GM12864 (cell line): ENCODE data around the gene ZNF12.
"Not testable (repeated sequence)": the region's sequence is repeated elsewhere in the genome, so short reads cannot be mapped to it uniquely, and the experiment has no call there.

Source experiments
- DNase-seq: peaks from one replicate; pipeline ENCODE4 v3.0.0-alpha.2; 2011; ENCODE audit warnings: low read depth
- H3K4me3 ChIP-seq: 2 replicates; pipeline ENCODE4 v1.5.1; 2011; ENCODE audit warnings: mild to moderate bottlenecking, low read depth, low read length, control low read depth
- CTCF ChIP-seq: IDR thresholded peaks from 2 replicates; pipeline ENCODE4 v1.5.1; 2011; ENCODE audit warnings: low read depth, mild to moderate bottlenecking, moderate library complexity, low read length, control low read depth, inconsistent platforms; ENCODE audit errors: missing control alignments

ZNF12 gene

GRCh38 chr7:6725003-6725402 is 18.3 kb upstream of the ZNF12 start:
- peak; percentile 84 for DNase-seq
- no peak for TF ChIP-seq CTCF

GRCh38 chr7:6724351-6724750 is 17.6 kb upstream of the ZNF12 start:
- DNase-seq, H3K4me3 ChIP-seq: not testable (repeated sequence)

More at GRCh38 chr7:6725003-6725402, 18.3 kb upstream of the ZNF12 start:
- no peak overlapping the region for H3K4me3 ChIP-seq

DNA sequence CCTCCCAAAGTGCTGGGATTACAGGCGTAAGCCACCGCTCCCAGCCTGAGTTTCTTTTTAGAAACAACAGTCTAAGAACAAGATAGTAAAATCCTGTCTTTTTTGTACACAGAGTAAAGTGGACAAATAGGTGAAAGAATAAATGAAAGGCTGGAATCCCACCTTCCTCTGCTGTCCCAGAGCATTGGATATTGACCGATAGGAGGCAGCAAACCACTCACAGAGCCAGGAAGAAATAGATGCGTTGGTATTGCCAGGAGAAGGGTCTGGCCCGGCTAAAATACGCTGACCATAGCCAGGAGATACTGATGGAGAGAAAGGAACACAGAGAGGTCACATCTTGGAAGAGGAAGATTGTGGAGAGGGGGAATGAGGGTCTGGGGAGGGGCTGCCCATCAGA is 11.4 kb upstream of the ZNF12 start:
- DNase-seq = no peak
- peak; percentile 11 for TF ChIP-seq CTCF
- H3K4me3 ChIP-seq = no peak overlapping the region

GRCh38 chr7:6715898-6716297 is 9.2 kb upstream of the ZNF12 start:
- not testable (repeated sequence) for DNase-seq, H3K4me3 ChIP-seq

- no peak for TF ChIP-seq CTCF
- no peak for DNase-seq
- no peak overlapping the region for H3K4me3 ChIP-seq
These were observed 7.6 kb upstream of the ZNF12 start for GRCh38 chr7:6714360-6714759.

- no peak for TF ChIP-seq CTCF
- H3K4me3 ChIP-seq = no peak overlapping the region
- DNase-seq = no peak
These were observed 3.1 kb upstream of the ZNF12 start for GRCh38 chr7:6709808-6710207.

GRCh38 chr7:6708304-6708703 is 1.6 kb upstream of the ZNF12 start:
- DNase-seq = no peak
- H3K4me3 ChIP-seq = no peak overlapping the region
- no peak for TF ChIP-seq CTCF

DNA sequence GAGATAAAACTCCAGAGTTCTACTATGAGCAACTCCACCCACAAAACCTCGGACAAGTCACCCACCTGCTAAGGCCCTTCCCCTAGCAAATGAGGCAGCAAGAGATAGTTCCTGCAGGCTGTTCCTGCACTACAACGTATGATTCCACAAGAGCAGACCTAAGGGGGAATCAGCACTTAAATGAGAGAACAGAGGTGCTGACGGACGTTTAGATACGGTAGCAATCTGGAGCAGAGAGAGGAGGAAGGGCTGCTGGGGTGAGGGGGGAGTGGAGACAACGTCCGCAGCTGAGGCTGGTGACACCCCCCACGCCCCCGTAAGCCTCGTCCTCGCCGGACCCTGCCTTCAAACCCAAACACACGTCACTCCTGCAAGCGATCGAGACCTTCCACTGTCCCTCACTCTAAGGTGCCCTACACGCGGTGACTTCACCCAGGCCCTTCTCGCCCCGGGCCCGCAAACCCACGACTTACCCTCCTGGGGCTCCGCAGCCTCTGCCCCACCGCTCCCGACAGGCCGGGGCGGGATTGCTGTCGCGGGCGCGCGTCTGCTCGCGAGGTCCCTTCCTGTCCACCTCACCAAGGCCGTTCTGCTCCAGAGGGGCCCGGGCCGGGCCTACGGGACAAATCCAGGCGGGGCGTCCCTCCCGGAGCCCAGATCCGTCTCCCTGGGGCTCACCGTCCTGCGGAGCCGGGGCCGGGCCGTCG is 635 bp downstream of the ZNF12 start:
- peak overlapping the region; percentile 97 for H3K4me3 ChIP-seq
- DNase-seq = no peak
- TF ChIP-seq CTCF = no peak
